IMR-90 (cell line): ENCODE measurements around the gene POLR2F. TPM values are rescaled to one million over a fixed set of nuclear protein-coding genes. Genes with fewer than 3 reads are reported as not detected.

Source experiments
- microRNA-seq, 2 experiments: library from miRNA; stranded (forward) in 1 of 2; unstranded in 1 of 2; fragments of 10-50 nt in 1 of 2; fragments of <30 nt in 1 of 2; gene quantifications in 1 of 2; microRNA quantifications in 1 of 2; one replicate each; pipeline versions ENCODE3 to v1.1.0; 2013 to 2020; ENCODE audit not compliant: insufficient read depth in 1 of 2, insufficient read length in 1 of 2, unreplicated experiment in 1 of 2
- polyA plus RNA-seq, 3 experiments: library from polyadenylated mRNA; depleted of rRNA; stranded (reverse); fragments of >200 nt; gene quantifications; 2 replicates each; pipeline ENCODE4 v1.2.3, GENCODE V29; 2012; ENCODE audit warnings: low replicate concordance in 1 of 3
- total RNA-seq: library from RNA; depleted of rRNA; stranded (reverse); fragments of >200 nt; gene quantifications from 2 replicates; pipeline ENCODE4 v1.2.3, GENCODE V29; 2012; rRNA removed

Gene POLR2F
- total and polyA plus RNA-seq, 2 of the 4 experiments (the other 2 are of a cell fraction), result 26.0 to 147 TPM

Small RNA genes within 50 kb of the gene (microRNA-seq; reads per million reads assigned to microRNA genes)
- gene MIR4534 (ENCODE audit: unreplicated experiment), result not detected
- 2.9 reads per million for gene MIR6820 (ENCODE audit: unreplicated experiment)

Other genes with a start within 250 kb of the POLR2F start
- gene GCAT, start 145.8 kb upstream of the POLR2F start, total RNA-seq, result 25.6 and 32.3 TPM in 2 replicates
- gene GCAT, start 145.8 kb upstream of the POLR2F start, polyA plus RNA-seq (2012; rRNA removed), result 20.6 and 26.2 TPM in 2 replicates
- gene GALR3, start 130.3 kb upstream of the POLR2F start, total RNA-seq, result not detected in 2 replicates
- gene GALR3, start 130.3 kb upstream of the POLR2F start, polyA plus RNA-seq (2012; rRNA removed), result not detected in 2 replicates
- gene ANKRD54, start 109.4 kb upstream of the POLR2F start, total RNA-seq, result 18.5 and 20.3 TPM in 2 replicates
- 31.3 and 31.5 TPM in 2 replicates for gene ANKRD54, start 109.4 kb upstream of the POLR2F start, polyA plus RNA-seq (2012; rRNA removed)
- 464 and 593 TPM in 2 replicates for gene EIF3L, start 104.3 kb upstream of the POLR2F start, total RNA-seq
- gene EIF3L, start 104.3 kb upstream of the POLR2F start, polyA plus RNA-seq (2012; rRNA removed), result 354 and 391 TPM in 2 replicates
- gene MICALL1, start 47.4 kb upstream of the POLR2F start, total RNA-seq, result 12.2 and 12.4 TPM in 2 replicates
- 22.3 and 25.3 TPM in 2 replicates for gene MICALL1, start 47.4 kb upstream of the POLR2F start, polyA plus RNA-seq (2012; rRNA removed)
- gene C22orf23, start 98 bp upstream of the POLR2F start, total RNA-seq, result 0.28 and 0.54 TPM in 2 replicates
- gene C22orf23, start 98 bp upstream of the POLR2F start, polyA plus RNA-seq (2012; rRNA removed), result 0.39 and 0.50 TPM in 2 replicates
- not detected in 2 replicates for gene SOX10, start 30.9 kb downstream of the POLR2F start, total RNA-seq
- not detected in 2 replicates for gene SOX10, start 30.9 kb downstream of the POLR2F start, polyA plus RNA-seq (2012; rRNA removed)
- 14.4 and 16.5 TPM in 2 replicates for gene PICK1, start 103.7 kb downstream of the POLR2F start, total RNA-seq
- gene PICK1, start 103.7 kb downstream of the POLR2F start, polyA plus RNA-seq (2012; rRNA removed), result 21.0 and 22.1 TPM in 2 replicates
- not detected in 2 replicates for gene SLC16A8, start 130.5 kb downstream of the POLR2F start, total RNA-seq
- not detected in 2 replicates for gene SLC16A8, start 130.5 kb downstream of the POLR2F start, polyA plus RNA-seq (2012; rRNA removed)
- 0.18 and 0.28 TPM in 2 replicates for gene BAIAP2L2, start 157.0 kb downstream of the POLR2F start, total RNA-seq
- gene BAIAP2L2, start 157.0 kb downstream of the POLR2F start, polyA plus RNA-seq (2012; rRNA removed), result 0.46 and 0.67 TPM in 2 replicates
- 3.9 and 6.1 TPM in 2 replicates for gene PLA2G6, start 228.1 kb downstream of the POLR2F start, total RNA-seq
- gene PLA2G6, start 228.1 kb downstream of the POLR2F start, polyA plus RNA-seq (2012; rRNA removed), result 10.3 TPM in 2 replicates
- 18.3 and 24.2 TPM in 2 replicates for gene MAFF, start 248.3 kb downstream of the POLR2F start, total RNA-seq
- 25.9 and 29.5 TPM in 2 replicates for gene MAFF, start 248.3 kb downstream of the POLR2F start, polyA plus RNA-seq (2012; rRNA removed)